Thyroid gland (tissue), 4 donors: ENCODE measurements around the gene RNF41.

ENCODE experiments used
- POLR2A ChIP-seq, 2 donors: fragments of 450-650 bp; IDR thresholded peaks; one replicate each; pipeline ENCODE4 v1.6.1; 2017; ENCODE audit warnings: antibody characterized with exemption in 2 of 2, mild to moderate bottlenecking in 2 of 2, moderate library complexity in 1 of 2
- TF ChIP-seq, protein P1 (sequence below), 6 experiments: fragments of 200-600 bp in 3 of 6; fragments of 450-650 bp in 3 of 6; sonication (generic) in 3 of 6; IDR thresholded peaks; one replicate each; pipeline ENCODE4 v1.5.1; 2016 to 2019; ENCODE audit warnings: antibody characterized with exemption in 6 of 6, mild to moderate bottlenecking in 2 of 6, inconsistent platforms in 1 of 6, moderate library complexity in 1 of 6

DNA sequence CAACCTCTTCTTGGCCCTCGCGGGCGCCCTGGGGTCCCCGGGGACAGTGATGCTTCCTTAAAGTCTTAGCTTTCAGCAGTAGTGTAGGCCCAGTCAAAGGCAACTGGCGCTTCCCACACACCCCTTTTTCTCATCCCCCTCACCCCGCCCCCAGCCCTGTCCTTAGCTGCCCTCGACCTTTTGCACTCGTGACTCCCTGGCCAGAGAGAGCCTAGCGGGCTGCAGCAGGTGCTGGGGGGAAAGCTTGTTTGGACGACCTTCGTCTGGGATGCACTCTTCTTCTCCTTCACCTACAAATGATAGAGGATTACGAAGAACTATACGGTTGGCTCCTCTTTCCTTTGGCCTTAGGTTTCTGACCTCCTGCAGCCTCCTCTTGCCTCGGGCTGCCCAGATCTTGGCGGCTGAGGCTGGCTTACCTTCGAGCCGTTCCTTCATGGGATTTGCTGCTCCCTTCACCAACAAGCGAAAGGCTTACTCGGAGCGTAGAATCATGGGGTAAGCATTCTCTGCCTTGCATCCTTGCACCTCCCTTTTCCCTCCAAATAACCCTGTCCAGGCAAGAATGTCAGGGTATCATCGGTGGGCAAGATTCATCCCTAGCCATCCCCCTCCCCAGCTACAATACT, 45.8 kb upstream of the RNF41 start:
- no peak for TF ChIP-seq POLR2A (IDR thresholded peaks at IDR 0.05)
- TF ChIP-seq, protein P1, sequence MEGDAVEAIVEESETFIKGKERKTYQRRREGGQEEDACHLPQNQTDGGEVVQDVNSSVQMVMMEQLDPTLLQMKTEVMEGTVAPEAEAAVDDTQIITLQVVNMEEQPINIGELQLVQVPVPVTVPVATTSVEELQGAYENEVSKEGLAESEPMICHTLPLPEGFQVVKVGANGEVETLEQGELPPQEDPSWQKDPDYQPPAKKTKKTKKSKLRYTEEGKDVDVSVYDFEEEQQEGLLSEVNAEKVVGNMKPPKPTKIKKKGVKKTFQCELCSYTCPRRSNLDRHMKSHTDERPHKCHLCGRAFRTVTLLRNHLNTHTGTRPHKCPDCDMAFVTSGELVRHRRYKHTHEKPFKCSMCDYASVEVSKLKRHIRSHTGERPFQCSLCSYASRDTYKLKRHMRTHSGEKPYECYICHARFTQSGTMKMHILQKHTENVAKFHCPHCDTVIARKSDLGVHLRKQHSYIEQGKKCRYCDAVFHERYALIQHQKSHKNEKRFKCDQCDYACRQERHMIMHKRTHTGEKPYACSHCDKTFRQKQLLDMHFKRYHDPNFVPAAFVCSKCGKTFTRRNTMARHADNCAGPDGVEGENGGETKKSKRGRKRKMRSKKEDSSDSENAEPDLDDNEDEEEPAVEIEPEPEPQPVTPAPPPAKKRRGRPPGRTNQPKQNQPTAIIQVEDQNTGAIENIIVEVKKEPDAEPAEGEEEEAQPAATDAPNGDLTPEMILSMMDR (IDR thresholded peaks at IDR 0.05), result no peak
